Brain pericyte (primary cell): ENCODE results near the gene MAP4K3.

Source experiments
- DNase-seq: peaks from one replicate; pipeline ENCODE4 v3.0.0-alpha.2; 2012; ENCODE audit warnings: low read depth, low spot score

Gene MAP4K3

GRCh38 chr2:39445934-39446333 is 8.8 kb upstream of the MAP4K3 start:
- DNase-seq, result no peak

GRCh38 chr2:39443009-39443408 is 5.9 kb upstream of the MAP4K3 start:
- DNase-seq, result no peak

- no peak for DNase-seq
Measured at GRCh38 chr2:39437522-39438296, 624 bp upstream of the MAP4K3 start.

- no peak for DNase-seq
Measured at GRCh38 chr2:39435741-39436591, 1.1 kb downstream of the MAP4K3 start.

GRCh38 chr2:39435234-39435633 is 1.9 kb downstream of the MAP4K3 start:
- no peak for DNase-seq

- no peak for DNase-seq
Measured at GRCh38 chr2:39434233-39434897, 2.7 kb downstream of the MAP4K3 start.

GRCh38 chr2:39433586-39434195 is 3.4 kb downstream of the MAP4K3 start:
- DNase-seq, result no peak

GRCh38 chr2:39432701-39433100 is 4.4 kb downstream of the MAP4K3 start:
- no peak for DNase-seq

GRCh38 chr2:39431592-39432316 is 5.3 kb downstream of the MAP4K3 start:
- no peak for DNase-seq

- DNase-seq, result no peak
Measured at GRCh38 chr2:39429746-39430145, 7.3 kb downstream of the MAP4K3 start.

- DNase-seq, result no peak
Measured at GRCh38 chr2:39424951-39425350, 12.1 kb downstream of the MAP4K3 start.

- DNase-seq, result no peak
Measured at GRCh38 chr2:39422700-39423099, 14.4 kb downstream of the MAP4K3 start.

GRCh38 chr2:39421354-39421753 is 15.7 kb downstream of the MAP4K3 start:
- DNase-seq, result no peak

- DNase-seq, result no peak
Measured at GRCh38 chr2:39419282-39420223, 17.5 kb downstream of the MAP4K3 start.

GRCh38 chr2:39418491-39418890 is 18.6 kb downstream of the MAP4K3 start:
- DNase-seq, result no peak

- no peak for DNase-seq
Measured at GRCh38 chr2:39416140-39416539, 20.9 kb downstream of the MAP4K3 start.

- DNase-seq, result no peak
Measured at GRCh38 chr2:39413063-39413737, 23.9 kb downstream of the MAP4K3 start.

GRCh38 chr2:39411181-39411944 is 25.7 kb downstream of the MAP4K3 start:
- no peak for DNase-seq
